NCI-H460 (cell line): ENCODE data around the gene ARHGAP19. TPM values are rescaled to one million over a fixed set of nuclear protein-coding genes. Genes with fewer than 3 reads are reported as not detected.

Experiments used
- DNase-seq: peaks from one replicate; pipeline ENCODE4 v3.0.0-alpha.2; 2016; ENCODE audit warnings: low read depth; ENCODE audit errors: extremely low read depth
- total RNA-seq: library from RNA; depleted of rRNA; stranded (reverse); fragments of >200 nt; shearing (Covaris generic); gene quantifications from 2 replicates; pipeline ENCODE4 v1.2.3, GENCODE V29; 2014

The ARHGAP19 gene
- total RNA-seq, 1 experiment from 2014 or later: 20.6 TPM

DNA sequence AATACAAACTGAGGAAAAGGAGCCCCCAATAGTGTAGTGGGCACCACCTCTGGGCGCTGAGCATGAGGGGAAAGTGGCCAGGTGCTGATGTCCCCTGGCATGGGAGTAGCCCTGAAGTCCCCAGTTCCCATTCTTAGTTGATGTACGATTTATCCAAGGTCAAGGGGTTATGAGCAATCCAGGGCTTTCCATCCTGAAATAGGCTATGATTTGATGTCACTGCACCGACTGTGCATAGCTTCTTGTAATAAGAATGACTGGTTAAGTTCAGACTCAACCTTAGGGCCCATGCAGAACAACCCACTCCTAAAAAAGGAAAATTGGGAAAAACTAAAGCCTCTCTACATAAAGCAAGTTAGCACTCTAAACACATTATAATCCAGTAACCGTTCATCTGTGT lies 31.1 kb upstream of the ARHGAP19 start:
- DNase-seq: no peak

- no peak for DNase-seq
Measured at GRCh38 chr10:97321804-97322190, 29.4 kb upstream of the ARHGAP19 start.

- DNase-seq: no peak
Measured at GRCh38 chr10:97321032-97321803, 28.8 kb upstream of the ARHGAP19 start.

GRCh38 chr10:97320480-97321031 lies 28.1 kb upstream of the ARHGAP19 start:
- no peak for DNase-seq

DNA sequence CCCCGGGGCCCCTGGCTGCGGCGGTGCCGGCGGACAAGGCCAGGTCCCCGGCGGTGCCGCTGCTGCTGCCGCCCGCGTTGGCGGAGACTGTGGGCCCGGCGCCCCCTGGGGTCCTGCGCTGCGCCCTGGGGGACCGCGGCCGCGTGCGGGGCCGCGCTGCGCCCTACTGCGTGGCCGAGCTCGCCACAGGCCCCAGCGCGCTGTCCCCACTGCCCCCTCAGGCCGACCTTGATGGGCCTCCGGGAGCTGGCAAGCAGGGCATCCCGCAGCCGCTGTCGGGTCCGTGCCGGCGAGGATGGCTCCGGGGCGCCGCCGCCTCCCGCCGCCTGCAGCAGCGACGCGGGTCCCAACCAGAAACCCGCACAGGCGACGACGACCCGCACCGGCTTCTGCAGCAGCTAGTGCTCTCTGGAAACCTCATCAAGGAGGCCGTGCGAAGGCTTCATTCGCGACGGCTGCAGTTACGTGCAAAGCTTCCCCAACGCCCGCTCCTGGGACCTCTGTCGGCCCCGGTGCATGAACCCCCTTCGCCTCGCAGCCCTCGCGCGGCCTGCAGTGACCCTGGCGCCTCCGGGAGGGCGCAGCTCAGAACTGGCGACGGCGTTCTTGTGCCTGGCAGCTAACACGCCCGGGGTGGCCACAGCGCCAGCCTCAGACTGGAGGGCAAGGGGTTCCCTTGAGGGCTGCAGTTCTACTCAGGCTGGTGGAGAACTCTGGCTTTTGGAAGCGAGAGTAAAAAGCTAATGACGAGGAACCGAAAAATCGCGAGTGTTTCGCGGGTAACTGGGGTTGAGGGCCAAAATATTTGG lies 27.4 kb upstream of the ARHGAP19 start:
- DNase-seq: no peak

DNA sequence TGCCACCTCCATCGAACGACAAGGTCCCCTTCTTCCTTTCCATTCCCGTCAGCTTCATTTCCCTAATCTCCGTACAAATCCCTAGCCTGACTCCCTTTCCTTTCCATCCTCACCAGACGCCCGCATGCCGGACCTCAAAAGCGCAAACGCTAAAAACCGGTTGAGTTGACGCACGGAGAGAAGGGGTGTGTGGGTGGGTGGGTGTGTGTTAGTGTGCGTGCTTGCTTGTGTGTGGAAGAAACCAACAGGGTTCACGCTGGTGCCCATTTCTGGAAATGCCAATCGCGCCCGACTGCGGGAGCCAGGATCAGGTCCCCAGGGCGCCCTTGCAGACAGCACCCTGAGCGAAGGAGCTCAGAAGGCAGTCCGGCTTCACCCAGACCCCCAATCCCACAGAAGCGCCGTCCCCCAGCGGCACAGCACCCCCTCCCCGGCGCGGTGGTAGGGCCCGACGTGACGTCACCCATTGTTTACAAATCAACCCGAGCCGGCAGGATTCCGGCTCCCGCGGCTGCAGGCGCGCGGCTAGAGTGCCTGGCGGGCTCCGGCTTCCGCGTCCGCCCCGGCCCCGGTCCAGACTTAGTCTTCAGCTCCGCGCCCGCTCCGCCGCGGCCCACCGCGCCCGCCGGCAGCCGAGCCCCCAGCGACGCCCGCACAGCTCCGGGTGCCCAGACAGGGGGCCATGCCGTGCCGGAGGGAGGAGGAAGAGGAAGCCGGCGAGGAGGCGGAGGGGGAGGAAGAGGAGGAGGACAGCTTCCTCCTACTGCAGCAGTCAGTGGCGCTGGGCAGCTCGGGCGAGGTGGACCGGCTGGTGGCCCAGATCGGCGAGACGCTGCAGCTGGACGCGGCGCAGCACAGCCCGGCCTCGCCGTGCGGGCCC lies 26.6 kb upstream of the ARHGAP19 start, which contains the start of gene FRAT1:
FRAT1 (plus strand) TSS at position 500 of the 880 bp plus-strand sequence; CDS start at position 683, 183 bp downstream.
- peak; percentile 80 for DNase-seq

DNA sequence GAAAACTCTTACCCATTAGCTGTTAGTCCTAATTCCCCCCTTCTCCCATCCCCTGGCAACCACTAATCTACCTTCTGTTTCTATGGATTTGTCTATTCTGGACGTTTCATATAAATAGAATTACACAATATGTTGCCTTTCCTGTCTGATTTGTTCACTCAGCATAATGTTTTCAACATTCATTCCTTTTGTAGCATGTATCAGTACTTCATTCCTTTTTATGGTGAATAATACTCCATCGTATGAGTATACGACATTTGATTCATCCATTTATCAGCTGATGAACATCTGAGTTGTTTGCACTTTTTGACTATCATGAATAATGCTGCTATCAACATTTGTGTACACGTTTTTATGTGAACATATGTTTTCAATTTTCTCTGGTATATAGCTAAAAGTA lies 22.2 kb upstream of the ARHGAP19 start:
- DNase-seq: no peak

- no peak for DNase-seq
Measured at GRCh38 chr10:97312897-97313296, 20.5 kb upstream of the ARHGAP19 start.

DNA sequence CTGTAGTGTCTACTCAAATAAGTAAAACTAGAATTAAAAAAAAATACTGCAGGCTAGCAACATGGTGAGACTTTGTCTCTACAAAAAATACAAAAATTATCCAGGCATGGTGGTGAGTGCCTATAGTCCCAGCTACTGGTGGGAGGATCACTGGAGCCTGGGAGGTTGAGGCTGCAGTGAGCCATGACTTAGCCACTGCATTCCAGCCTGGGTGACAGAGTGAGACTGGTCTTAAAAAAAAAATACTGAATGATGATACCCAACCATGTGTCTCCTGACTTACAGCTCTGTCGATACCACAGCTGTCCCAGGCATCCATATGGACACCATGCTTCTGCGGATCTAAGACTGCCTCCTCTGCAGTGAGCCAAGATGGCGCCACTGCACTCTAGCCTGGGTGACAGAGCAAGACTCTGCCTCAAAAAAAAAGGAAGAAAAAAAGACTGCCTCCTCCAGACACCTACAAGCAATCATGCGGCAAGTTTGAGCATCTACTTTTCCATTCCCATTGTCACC lies 18.7 kb upstream of the ARHGAP19 start:
- no peak for DNase-seq

- DNase-seq: no peak
Measured at GRCh38 chr10:97307866-97308780, 15.7 kb upstream of the ARHGAP19 start.

DNA sequence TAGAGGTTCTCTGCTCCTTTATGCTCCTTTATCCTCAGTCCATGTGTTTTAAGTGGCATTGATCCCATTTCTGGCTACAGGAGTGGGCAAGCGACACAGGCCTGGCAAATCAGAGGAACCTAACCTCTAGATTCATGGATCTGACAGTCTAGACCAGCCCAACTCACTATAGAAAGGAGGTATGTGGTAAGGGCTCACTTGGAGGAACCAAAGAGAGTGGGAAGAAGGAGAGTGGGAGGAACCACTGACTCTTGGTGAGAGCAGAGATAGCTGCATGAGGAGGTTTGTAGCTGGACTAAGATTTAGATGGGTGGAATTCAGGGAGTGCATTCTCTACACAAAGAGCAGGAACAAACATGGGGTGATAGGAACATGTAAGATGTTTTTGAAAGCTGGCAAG lies 15.0 kb upstream of the ARHGAP19 start:
- no peak for DNase-seq

DNA sequence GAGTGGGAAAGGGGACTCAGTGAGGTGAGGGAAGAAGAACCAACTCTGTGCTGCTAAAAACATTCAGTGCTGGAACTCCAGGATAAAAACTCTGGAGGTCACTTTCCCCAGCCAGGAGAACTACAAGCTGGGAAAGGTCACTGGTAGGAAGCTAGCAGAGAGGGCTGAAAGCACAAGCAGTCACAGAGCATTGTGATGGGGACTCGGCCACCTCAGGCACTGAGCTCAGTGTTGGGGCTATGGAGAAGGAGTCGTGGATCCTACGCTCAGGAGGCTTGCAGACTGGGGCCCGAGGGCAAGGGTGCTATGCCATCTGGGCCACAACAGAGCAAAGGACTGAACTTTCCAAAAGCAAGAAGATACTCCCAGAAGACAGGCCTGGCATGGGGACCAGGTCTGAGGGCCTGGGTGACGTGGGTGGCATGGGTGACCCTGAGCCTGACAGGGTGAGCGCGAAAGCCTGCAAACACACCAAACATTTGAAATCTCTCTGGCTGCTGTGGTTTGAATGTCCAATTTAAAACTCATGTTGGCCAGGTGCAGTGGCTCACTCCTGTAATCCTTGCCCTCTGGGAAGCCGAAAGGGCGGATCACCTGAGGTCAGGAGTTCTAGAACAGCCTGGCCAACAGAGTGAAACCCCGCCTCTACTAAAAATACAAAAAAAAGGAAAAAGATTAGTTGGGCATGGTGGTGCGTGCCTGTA lies 9.8 kb upstream of the ARHGAP19 start:
- DNase-seq: no peak

DNA sequence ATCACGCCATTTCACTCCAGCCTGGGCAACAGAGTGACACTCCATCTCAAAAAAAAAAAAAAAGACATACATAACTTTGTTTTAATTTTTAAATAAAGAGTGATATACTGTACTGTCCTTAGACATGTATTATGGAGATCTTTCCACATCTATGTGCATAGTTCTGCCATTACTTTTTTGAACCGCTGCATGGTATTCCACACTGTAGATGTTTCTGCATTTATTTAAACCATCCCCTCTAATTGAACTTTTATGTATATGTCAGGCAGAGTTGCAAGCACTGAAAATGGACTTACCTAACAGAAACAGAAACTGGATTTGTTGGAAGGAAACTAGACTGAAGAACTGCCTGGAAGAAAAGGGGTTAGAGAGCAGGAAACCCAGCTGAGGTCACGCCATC lies 8.5 kb upstream of the ARHGAP19 start:
- DNase-seq: no peak

GRCh38 chr10:97298223-97298571 lies 5.8 kb upstream of the ARHGAP19 start:
- DNase-seq: no peak

- no peak for DNase-seq
Measured at GRCh38 chr10:97297556-97298222, 5.3 kb upstream of the ARHGAP19 start.

DNA sequence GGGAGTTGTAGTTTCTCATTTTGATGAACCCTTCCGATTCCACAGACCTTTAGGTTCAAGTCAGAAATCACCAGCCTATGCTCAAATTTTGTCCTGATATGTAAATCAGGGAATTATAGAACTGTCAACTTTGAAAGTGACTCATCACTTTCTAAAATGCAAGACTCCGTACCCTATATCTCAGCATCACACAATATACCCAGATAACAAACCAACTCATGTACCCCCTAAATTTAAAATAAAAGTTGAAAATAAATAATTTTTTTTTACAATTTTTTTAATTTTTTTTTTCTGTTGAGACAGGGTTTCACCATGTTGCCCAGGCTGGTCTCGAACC lies 393 bp upstream of the ARHGAP19 start:
- no peak for DNase-seq

DNA sequence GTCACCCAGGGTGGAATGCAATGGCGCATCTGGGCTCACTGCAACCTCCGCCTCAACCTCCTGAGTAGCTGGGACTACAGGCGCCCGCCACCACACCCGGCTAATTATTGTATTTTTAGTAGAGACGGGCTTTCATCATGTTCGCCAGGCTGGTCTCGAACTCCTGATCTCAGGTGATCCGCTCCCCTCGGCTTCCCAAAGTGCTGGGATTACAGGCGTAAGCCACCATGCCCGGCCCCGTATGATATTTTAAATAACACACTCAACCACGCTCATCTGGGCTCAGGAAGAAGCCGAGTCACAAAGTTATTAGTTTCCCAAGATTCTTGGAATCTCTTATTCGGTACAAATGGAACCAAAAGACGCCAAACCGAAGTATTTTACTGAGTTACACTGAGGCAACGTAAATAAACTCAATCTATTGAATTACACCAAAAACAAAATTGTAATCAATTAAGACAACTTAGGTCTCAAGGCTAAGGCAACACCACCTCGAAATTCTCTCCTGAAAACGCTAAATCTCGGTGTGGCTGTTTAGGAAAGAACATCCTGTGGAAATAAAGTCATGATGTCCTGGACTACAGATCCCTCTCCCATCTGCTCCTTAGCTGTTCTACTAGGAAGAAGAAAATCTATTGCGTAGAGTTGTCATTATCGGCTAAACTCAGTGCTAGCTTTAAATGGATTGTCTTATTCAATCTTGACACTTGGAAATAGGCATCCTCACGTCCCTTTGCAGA lies 910 bp downstream of the ARHGAP19 start:
- no peak for DNase-seq
